Gastrocnemius medialis (tissue), 4 donors: ENCODE measurements around the gene PUS7L. TPM values are rescaled to one million over a fixed set of nuclear protein-coding genes. Genes with fewer than 3 reads are reported as not detected.

Experiments used
- ATAC-seq, 2 donors: fragments of 150-250 bp; one replicate each; pipeline ENCODE4 v1.9.1; 2016
- DNase-seq, 2 donors: peaks; one replicate each; pipeline ENCODE4 v3.0.0-alpha.2; 2019
- H3K27ac ChIP-seq, 4 donors: fragments of 200-600 bp; sonication (generic); 1 replicate in 1 of 4; 2 replicates in 3 of 4; pipeline ENCODE4 v1.5.1; 2016 to 2018; ENCODE audit warnings: mild to moderate bottlenecking in 2 of 4, moderate library complexity in 1 of 4
- H3K27me3 ChIP-seq, 3 donors: fragments of 200-600 bp; sonication (generic) in 2 of 3; 1 replicate in 1 of 3; 2 replicates in 2 of 3; pipeline versions ENCODE4 v1.5.1 to v1.6.0; 2016 to 2019; ENCODE audit warnings: mild to moderate bottlenecking in 1 of 3, moderate library complexity in 1 of 3
- H3K36me3 ChIP-seq, 2 donors: fragments of 200-600 bp; sonication (generic) in 1 of 2; one replicate each; pipeline ENCODE4 v1.5.1; 2017 to 2018
- H3K4me1 ChIP-seq, 2 donors: fragments of 200-600 bp; sonication (generic) in 1 of 2; one replicate each; pipeline ENCODE4 v1.5.1; 2016 to 2017; ENCODE audit warnings: mild to moderate bottlenecking in 2 of 2
- H3K4me3 ChIP-seq, 4 donors: fragments of 200-600 bp; sonication (generic) in 3 of 4; 1 replicate in 1 of 4; 2 replicates in 3 of 4; pipeline ENCODE4 v1.5.1; 2016 to 2019; ENCODE audit warnings: mild to moderate bottlenecking in 2 of 4
- H3K9me3 ChIP-seq, 3 donors: fragments of 200-600 bp; sonication (generic) in 2 of 3; 1 replicate in 1 of 3; 2 replicates in 2 of 3; pipeline ENCODE4 v1.5.1; 2016 to 2019
- CTCF ChIP-seq, 5 experiments: fragments of 450-650 bp in 3 of 5; fragments of 200-600 bp in 2 of 5; sonication (generic) in 2 of 5; IDR thresholded peaks in 4 of 5; conservative IDR thresholded peaks in 1 of 5; 1 replicate in 4 of 5; 2 replicates in 1 of 5; pipeline ENCODE4 v1.5.1; 2016 to 2019; ENCODE audit warnings: antibody characterized with exemption in 5 of 5, mild to moderate bottlenecking in 3 of 5, moderate library complexity in 3 of 5
- POLR2A ChIP-seq, 2 donors: fragments of 450-650 bp; IDR thresholded peaks; one replicate each; pipeline ENCODE4 v1.6.1; 2017; ENCODE audit warnings: antibody characterized with exemption in 2 of 2, mild to moderate bottlenecking in 2 of 2, moderate library complexity in 2 of 2
- in situ Hi-C, 4 donors: fragments of 200-750 bp; cut with MboI; loops; one replicate each; pipeline versions ENCODE4 v1.15.0 to v1.8.0; 2017; ENCODE audit warnings: low sequenced_read_pairs in 4 of 4
- intact Hi-C: fragments of 100-400 bp; cut with DNase I; formaldehyde crosslinking; loops from one replicate; pipeline ENCODE4 v1.15.1; 2023; ENCODE audit warnings: low total_unique reads
- total RNA-seq, 4 donors: library from RNA; depleted of rRNA; stranded (reverse); fragments of >200 nt; gene quantifications; one replicate each; pipeline versions ENCODE4 v1.1.0 to v1.2.3, GENCODE V29; 2016

Gene PUS7L
- total RNA-seq, 4 donors from 2014 or later = 2.0 to 5.8 (median 3.7) TPM

DNA sequence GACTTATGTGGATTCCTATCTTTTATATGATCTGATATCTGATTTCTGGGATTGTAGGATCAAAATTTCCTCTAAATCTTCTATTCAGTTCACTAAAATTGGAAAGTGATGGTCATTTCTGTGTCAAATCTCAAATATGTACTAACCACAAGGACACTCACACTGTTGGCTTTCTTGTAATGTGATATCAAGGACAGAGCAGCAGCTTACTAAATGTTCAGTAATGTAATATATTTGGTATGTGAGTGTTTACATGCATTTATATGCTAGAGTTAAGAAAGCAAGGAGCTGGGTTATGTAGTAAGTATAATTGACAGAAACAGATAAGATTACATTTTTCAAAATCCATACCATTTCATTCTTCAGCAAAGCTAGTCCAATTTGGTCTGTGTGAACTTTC is 16.5 kb downstream of the PUS7L start:
- DNase-seq (no peak), ATAC-seq (peak; percentile 71 to 91)
- Histone ChIP-seq H3K27me3 (no peaks in the 10 kb centered on the region), H3K9me3 (no peaks in the 10 kb centered on the region), H3K36me3 (peaks cover 0 to 37% of the 10 kb centered on the region in 2 donors), H3K4me1 (peaks cover 8 to 11% of the 10 kb centered on the region in 2 donors), H3K4me3 (no peak overlapping the region), H3K27ac (peak overlapping the region; percentile 35 to 54 (median 43))
- intact Hi-C loops = no loop called here
- TF ChIP-seq POLR2A (IDR thresholded peaks at IDR 0.05) (no peak), CTCF (IDR thresholded peaks at IDR 0.05 in 4 of 5, conservative IDR thresholded peaks at IDR 0.05 in 1 of 5) (no peak)
- in situ Hi-C loops = loop anchor here in 1 of 4 donors (10.0 kb wide), 1 partner anchor 143 kb away; no protein-coding TSS in a partner anchor

GRCh38 chr12:43740511-43741100 is 18.0 kb downstream of the PUS7L start:
- TF ChIP-seq POLR2A (IDR thresholded peaks at IDR 0.05) = no peak
- no peak for TF ChIP-seq CTCF (IDR thresholded peaks at IDR 0.05 in 4 of 5, conservative IDR thresholded peaks at IDR 0.05 in 1 of 5)
- no peak overlapping the region for H3K27ac ChIP-seq
- peaks cover 8 to 11% of the 10 kb centered on the region in 2 donors for H3K4me1 ChIP-seq
- H3K9me3 ChIP-seq = no peaks in the 10 kb centered on the region
- no peak overlapping the region for H3K4me3 ChIP-seq
- intact Hi-C loops (no loop called here), in situ Hi-C loops (loop anchor here in 1 of 4 donors (10.0 kb wide), 1 partner anchor 144 kb away; no protein-coding TSS in a partner anchor)
- no peak for DNase-seq
- no peaks in the 10 kb centered on the region for H3K27me3 ChIP-seq
- peaks cover 0 to 39% of the 10 kb centered on the region in 2 donors for H3K36me3 ChIP-seq
- no peak for ATAC-seq

GRCh38 chr12:43737646-43738045 is 20.9 kb downstream of the PUS7L start:
- no peaks in the 10 kb centered on the region for H3K27me3 ChIP-seq
- no peak overlapping the region for H3K4me3 ChIP-seq
- intact Hi-C loops = no loop called here
- no peak overlapping the region for H3K27ac ChIP-seq
- no peak for DNase-seq
- H3K9me3 ChIP-seq = no peaks in the 10 kb centered on the region
- in situ Hi-C loops = no loop called here
- TF ChIP-seq POLR2A (IDR thresholded peaks at IDR 0.05) = no peak
- no peak for TF ChIP-seq CTCF (IDR thresholded peaks at IDR 0.05 in 4 of 5, conservative IDR thresholded peaks at IDR 0.05 in 1 of 5)
- ATAC-seq = no peak
- H3K4me1 ChIP-seq = peaks cover 8 to 11% of the 10 kb centered on the region in 2 donors
- H3K36me3 ChIP-seq = peaks cover 2 to 29% of the 10 kb centered on the region in 2 donors

- Histone ChIP-seq H3K27ac (no peak overlapping the region), H3K36me3 (peaks cover 2 to 29% of the 10 kb centered on the region in 2 donors), H3K9me3 (no peaks in the 10 kb centered on the region), H3K27me3 (no peaks in the 10 kb centered on the region), H3K4me1 (peaks cover 3 to 9% of the 10 kb centered on the region in 2 donors), H3K4me3 (no peak overlapping the region)
- ATAC-seq = no peak
- no peak for DNase-seq
- intact Hi-C loops = no loop called here
- in situ Hi-C loops = no loop called here
- no peak for TF ChIP-seq CTCF (IDR thresholded peaks at IDR 0.05 in 4 of 5, conservative IDR thresholded peaks at IDR 0.05 in 1 of 5)
- TF ChIP-seq POLR2A (IDR thresholded peaks at IDR 0.05) = no peak
These were observed 21.6 kb downstream of the PUS7L start for GRCh38 chr12:43736927-43737440.
